A549 treated with CORT108297 at 1 μM for 4 hours (cell line): ENCODE data around the gene ERICH2. TPM values are rescaled to one million over a fixed set of nuclear protein-coding genes. Genes with fewer than 3 reads are reported as not detected.

ENCODE experiments used
- total RNA-seq: library from RNA; stranded (reverse); fragments of 200-300 nt; extraction: Qiagen RNA extraction; gene quantifications from 5 replicates; pipeline ENCODE4 v1.2.3, GENCODE V29; 2022

ERICH2 gene
- not detected in 5 replicates for total RNA-seq

GRCh38 chr2:170770008-170770605, at the start of gene ERICH2:
Gene ERICH2 (plus strand): TSS chr2:170770378. CDS start chr2:170770682, 304 bp downstream.

GRCh38 chr2:170816504-170817092, 46.4 kb downstream of the ERICH2 start, which contains the start of gene GAD1:
Gene GAD1 (plus strand): TSS chr2:170816887. CDS start chr2:170818592, 1,705 bp downstream.

Other genes starting within 250 kb of the ERICH2 start
- gene SP5, start 55.0 kb upstream of the ERICH2 start, total RNA-seq, result 0.05 TPM in 1 of 5 replicates, not detected in the others
- 0.53 to 0.67 TPM (median 0.61 TPM) in 5 replicates for gene GAD1, start 46.5 kb downstream of the ERICH2 start, total RNA-seq
- gene GORASP2, start 158.9 kb downstream of the ERICH2 start, total RNA-seq, result 79.0 to 111 TPM (median 87.5 TPM) in 5 replicates